GM18526 (cell line): Measurements from ENCODE around the gene TMX1.

Source experiments
- POLR2A ChIP-seq: IDR thresholded peaks from 3 replicates; pipeline ENCODE4 v1.6.1; 2011; ENCODE audit not compliant: insufficient read length; ENCODE audit errors: extremely low read depth

TMX1 gene

DNA sequence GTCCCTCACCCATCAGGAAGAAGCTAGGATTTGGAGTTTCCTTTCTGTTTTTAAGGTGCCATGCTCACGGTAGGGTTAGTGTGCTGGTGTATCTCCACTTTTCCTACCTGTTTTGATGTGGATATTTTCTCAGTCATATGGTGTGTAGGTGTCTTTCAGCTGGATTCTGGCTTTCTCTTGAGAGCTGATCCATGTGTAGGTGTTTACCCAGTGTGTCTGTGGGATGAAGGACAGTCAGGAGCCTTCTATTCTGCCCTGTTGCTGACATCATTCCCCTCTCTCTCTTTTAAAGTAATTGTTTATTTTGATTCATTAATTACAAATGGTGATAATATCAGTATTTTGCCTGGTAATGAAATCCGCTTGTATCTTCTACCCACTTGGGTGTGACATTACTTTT, 22.8 kb downstream of the TMX1 start:
- TF ChIP-seq POLR2A: no peak

DNA sequence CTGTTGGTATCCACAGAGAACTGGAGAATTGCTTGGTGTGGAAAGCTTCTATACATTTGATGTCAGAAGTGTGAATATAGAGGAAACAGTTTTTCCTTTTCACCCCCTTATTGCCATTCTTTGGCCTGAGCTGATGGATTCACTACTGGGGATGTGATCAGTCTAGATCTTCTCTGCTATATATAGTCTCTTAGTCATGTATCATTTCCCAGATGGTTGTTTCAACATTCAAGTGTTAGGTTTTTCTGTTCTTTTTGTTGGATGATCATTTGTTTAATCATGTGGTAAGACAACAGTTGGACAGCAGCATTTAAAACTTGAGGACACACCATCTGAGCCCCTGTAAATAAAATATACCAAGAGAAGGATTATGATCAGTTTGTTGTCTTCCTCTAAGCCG, 29.6 kb downstream of the TMX1 start:
- TF ChIP-seq POLR2A: no peak

- no peak for TF ChIP-seq POLR2A
These were observed 36.6 kb downstream of the TMX1 start for GRCh38 chr14:51276605-51277004.

DNA sequence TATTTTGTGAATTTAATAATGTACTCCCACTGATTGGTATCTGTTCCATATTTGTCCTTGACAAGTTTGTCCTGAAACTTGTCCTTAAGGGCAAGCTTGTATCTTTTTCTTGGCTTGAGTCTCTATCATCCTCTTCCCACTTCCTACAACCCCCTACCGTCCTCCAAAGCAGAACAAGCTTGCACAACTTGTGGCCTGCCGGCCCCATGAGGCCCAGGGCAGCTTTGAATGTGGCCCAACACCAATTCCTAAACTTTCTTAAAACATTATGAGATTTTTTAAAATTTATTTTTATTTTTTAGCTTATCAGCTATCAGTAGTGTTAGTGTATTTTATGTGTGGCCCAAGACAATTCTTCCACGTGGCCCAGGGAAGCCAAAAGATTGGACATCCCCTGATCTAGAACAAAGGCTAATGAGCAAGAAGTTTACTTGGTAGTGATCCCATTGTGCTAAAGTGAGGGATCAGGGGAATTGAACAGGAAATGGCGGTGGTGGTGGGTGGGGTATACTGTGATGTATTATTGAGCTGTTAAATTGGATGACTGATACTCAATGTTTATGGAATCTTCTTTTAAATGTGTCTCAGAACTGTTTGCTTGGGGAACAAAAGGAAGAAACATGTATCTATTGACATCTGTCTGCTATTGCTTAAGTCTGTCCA, 37.8 kb downstream of the TMX1 start:
- TF ChIP-seq POLR2A: no peak

- TF ChIP-seq POLR2A: no peak
These were observed 42.5 kb downstream of the TMX1 start for GRCh38 chr14:51282517-51282916.

DNA sequence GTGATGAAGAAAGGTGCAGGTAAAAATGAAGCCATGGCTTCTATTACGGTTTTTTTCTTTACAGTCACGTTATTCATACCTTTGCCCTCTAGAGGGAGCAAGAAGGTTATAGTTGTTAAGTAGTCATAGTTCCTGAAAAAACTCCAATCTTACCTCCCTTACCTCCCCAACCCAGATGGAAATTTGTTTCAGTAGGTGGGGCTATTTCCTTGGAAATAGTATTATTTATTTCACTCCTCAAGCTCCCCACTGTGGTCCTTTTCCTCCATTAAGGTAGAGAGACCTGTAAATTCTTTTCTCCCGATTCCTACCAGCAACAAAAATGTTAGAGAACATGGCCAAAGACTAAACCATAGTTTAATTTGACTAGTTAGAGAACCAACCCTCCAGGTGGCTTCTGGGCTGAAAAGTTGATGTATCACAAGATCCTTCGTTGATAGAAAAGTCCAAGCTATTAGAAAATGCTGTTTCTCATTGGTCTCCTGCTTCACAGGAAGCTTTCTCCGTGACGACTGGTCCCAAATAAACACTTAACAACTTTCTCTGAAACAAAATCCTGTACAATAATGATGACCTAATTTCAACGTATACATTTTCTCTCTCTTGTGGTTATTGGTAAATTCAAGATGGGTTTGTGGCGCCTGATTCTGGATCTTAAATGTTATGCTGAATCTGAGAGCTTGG, 43.5 kb downstream of the TMX1 start:
- no peak for TF ChIP-seq POLR2A

GRCh38 chr14:51284241-51284640, 44.2 kb downstream of the TMX1 start:
- TF ChIP-seq POLR2A: no peak

GRCh38 chr14:51285120-51285519, 45.1 kb downstream of the TMX1 start:
- TF ChIP-seq POLR2A: no peak

DNA sequence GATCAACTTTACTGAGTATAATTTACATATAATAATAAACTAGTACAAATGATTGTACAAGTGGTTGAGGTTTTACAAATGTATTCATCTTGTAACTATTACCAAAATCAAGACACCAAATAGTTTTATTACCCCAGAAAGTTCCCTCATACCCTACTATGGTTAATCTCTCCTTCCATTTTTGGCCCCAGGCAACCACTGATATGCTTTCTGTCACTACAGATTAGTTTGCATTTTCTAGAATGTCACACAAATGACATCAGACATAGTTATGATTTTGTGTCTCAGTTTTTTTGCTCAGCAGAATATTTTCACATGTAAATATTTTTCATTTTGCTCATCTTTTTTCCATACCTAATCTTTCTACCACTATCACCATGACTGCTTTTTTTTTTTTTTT, 49.1 kb downstream of the TMX1 start:
- no peak for TF ChIP-seq POLR2A

DNA sequence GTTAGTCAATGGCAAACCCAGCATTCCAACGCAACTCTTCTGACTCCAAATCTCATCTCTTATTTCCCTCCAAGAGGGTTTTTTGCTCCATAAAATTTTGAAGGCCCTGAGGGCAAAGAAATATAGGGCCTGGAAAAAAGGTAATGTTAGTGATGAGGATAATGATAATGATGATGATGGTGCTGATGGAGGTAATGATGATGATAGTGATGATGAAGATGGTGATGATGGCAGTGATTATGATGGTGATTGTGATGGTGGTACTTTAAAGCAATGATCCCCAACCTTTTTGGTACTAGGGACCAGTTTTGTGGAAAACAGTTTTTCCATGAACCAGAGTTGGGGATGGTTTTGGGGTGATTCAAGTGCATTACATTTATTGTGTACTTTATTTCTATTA, 50.1 kb downstream of the TMX1 start:
- TF ChIP-seq POLR2A: no peak

- no peak for TF ChIP-seq POLR2A
These were observed 51.0 kb downstream of the TMX1 start for GRCh38 chr14:51291016-51291415.

- no peak for TF ChIP-seq POLR2A
These were observed 53.3 kb downstream of the TMX1 start for GRCh38 chr14:51293149-51293911.

GRCh38 chr14:51293912-51294389, 53.9 kb downstream of the TMX1 start:
- no peak for TF ChIP-seq POLR2A

DNA sequence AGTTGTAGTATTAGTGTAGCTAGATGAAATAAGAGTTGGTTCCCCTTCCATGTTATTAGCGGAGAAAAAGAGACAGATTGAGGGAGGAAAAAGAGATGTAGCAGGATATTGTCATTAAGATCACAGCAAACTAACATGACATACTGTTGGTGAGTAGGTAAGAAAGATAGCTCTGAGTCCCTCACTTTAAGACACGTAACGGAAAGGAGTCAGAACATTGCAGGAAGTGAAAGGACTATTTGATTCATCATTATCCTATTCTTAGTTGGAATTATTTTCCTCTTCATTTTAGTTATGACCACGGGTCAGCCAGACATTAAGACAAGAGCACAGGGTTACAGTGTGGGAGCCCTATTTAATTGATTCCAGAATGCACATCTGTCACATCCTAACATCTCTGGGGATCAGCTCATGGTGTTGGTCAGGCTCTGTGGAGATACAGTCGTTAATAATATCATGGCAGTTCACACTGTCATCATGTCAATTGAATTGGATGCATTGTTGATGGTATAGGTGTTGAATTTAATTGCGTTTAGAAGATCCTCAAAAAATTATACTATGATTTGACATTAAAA, 55.0 kb downstream of the TMX1 start:
- TF ChIP-seq POLR2A: no peak

DNA sequence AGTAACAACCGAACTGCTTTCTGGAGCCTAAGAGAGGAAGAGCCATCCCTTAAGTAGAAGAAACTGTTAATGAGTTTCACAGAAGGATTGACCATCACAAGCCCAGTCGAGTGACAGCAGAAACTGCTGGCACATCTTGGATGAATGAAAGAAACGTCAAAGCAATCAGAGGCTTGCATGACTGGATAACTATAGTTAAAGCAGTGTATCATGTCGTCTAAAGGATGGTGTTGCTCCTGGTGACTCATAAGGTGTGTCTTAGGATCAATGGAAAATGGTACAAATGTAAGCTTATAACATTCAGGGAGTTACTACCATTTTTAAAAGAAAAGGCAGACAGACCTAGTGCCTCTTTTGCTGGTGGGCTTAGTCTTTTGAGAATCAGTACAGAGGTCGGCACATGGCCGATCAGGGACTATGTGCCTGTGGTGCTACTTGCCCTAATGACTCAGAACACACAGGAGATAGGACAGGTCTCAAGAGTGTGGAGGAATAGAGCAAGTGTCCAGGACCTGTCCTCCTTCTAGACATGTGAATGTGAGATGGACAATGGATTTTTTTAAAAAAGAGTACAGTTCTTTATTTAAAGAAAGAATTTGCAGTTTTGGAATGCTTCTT, 55.7 kb downstream of the TMX1 start:
- no peak for TF ChIP-seq POLR2A
